SH-SY5Y (cell line): ENCODE data around the gene FRK.

Experiments
- GATA2 ChIP-seq: IDR thresholded peaks from 2 replicates; pipeline ENCODE4 v1.6.1; 2011; ENCODE audit warnings: mild to moderate bottlenecking, low read depth, low read length
- GATA3 ChIP-seq: IDR thresholded peaks from 2 replicates; pipeline ENCODE4 v1.6.1; 2011; ENCODE audit warnings: low read depth, mild to moderate bottlenecking, low read length, moderate library complexity

- TF ChIP-seq GATA3: no peak
- TF ChIP-seq GATA2: no peak
Observed at GRCh38 chr6:116002756-116003155, 57.9 kb downstream of the FRK start.
